ENCODE results near the gene ZNF442.
"Not testable (repeated sequence)": the region's sequence is repeated elsewhere in the genome, so short reads cannot be mapped to it uniquely, and the experiment has no call there.

The ZNF442 gene

DNA sequence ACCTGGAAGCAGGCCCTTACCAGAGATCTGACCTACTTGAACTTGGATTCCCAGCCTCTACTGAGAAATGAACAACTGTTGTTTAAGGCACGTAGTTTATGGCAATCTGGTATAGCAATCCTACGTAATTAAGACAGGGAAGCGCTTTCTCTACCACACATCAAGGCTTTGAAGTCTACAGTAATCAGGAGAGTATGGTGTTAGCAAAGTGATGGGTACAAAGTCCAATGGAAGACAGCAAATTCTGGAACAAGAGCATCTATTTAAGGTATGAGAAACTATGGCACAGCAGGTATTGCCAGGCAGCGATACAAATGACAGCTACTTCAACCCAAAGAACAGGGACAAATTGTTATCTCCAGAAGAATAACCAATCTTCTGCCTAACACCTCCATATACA is 35.1 kb downstream of the ZNF442 start:
- DNase-seq (ENCODE audit: low read depth), result no peak

DNA sequence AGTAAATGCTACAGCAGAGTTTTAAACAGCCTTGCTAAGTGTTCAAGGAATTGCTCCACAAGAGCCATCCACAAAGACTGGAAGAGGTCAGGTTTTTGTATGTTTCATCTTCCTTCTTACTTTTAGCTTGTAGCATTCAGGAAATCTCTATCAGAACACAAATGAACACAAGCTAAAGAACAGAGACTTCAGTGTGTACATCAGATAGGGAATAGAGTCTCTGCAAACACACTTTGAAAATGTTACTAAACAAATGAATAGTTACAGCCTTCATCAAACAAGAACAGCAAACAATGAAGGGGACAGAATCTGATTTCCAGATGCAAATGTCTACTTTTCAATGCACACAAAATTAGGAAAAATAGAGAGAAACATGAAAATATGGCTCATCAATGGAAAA is 39.8 kb downstream of the ZNF442 start:
- no peak for DNase-seq (ENCODE audit: low read depth)

DNA sequence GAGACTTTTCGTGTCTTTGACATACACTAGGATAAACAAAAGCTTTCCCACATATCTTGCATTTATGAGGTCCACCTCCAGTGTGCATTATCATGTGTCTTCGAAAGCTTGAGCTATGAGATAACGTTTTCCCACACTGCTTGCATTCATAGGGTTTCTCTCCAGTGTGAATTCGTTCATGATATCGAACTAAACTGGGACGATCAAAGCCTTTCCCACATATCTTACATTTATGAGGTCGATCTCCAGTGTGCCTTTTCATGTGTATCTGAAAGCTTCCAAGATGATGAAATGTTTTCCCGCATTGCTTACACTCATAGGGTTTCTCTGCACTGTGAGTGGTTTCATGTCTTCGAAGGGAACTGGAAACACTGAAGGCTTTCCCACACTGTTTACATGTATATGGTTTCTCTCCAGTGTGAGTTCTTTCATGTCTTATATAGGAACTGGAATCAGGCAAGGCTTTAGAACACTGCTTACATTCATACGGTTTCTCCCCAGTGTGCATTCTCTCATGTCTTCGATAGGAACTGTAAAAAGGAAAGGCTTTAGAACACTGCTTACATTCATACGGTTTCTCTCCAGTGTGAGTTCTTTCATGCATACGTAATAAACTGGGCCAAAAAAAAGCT is 46.6 kb downstream of the ZNF442 start:
- DNase-seq (ENCODE audit: low read depth), result no peak

DNA sequence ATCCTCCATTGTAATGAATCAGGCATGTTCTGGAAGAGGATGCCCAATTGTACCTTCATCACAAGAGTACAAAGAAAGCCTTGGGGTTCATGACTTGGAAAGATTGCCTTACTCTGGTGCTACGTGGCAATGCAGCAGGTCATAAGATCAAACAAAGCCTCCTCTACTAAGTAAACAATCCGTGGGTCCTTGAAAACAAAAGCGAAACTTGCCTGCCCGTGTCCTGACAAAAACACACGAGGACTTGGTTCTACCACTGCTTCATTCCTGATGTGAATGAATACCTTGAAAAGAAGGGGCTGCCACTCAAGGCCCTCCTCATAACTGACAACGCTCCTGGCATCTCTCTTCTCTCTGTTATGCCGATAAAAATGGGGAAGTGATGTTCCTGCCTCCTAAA is 50.9 kb downstream of the ZNF442 start:
- DNase-seq (ENCODE audit: low read depth), result no peak

DNA sequence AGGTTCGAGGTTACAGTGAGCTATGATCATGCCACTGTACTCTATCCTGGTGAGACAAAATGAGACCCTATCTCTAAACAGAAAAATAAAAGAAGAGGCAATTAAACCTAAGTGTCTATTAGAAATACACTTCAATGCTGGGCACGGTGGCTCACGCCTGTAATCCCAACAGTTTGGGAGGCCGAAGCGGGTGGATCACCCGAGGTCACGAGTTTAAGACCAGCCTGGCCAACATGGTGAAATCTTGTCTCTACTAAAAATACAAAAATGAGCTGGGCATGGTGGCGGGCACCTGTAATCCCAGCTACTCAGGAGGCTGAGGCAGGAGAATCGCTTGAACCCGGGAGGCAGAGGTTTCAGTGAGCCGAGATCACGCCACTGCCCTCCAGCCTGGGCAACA is 56.6 kb downstream of the ZNF442 start:
- not testable (repeated sequence) for DNase-seq (ENCODE audit: low read depth)
